ENCODE results near the gene CPEB3. TPM values are rescaled to one million over a fixed set of nuclear protein-coding genes. Genes with fewer than 3 reads are reported as not detected.
A peak's percentile ranks its signal among the peaks of the same experiment; 100 is the strongest.
"Not testable (repeated sequence)": the region's sequence is repeated elsewhere in the genome, so short reads cannot be mapped to it uniquely, and the experiment has no call there.

Gene CPEB3
- 1 to 10 TPM; 2.4 to 4.2 (median 3.5) TPM for polyA plus RNA-seq (ENCODE audit: insufficient read length in 10 of 10)
- long read RNA-seq, donor 1 = 0 reads
- long read RNA-seq, donor 2 = 0 reads
- long read RNA-seq, donor 3 = 0 reads
- long read RNA-seq, donor 4, partial matches to known transcripts = 14 of 27 reads
- long read RNA-seq, donor 4, other reads (novel, unspliced or antisense) = 13 of 27 reads
- long read RNA-seq, donor 5, partial matches to known transcripts = 14 of 14 reads
- long read RNA-seq, donor 5, other reads (novel, unspliced or antisense) = 0 of 14 reads
- long read RNA-seq, donor 6 = 0 reads
- long read RNA-seq, donor 7 = 0 reads
- long read RNA-seq, donor 8, partial matches to known transcripts = 18 of 18 reads
- long read RNA-seq, donor 8, other reads (novel, unspliced or antisense) = 0 of 18 reads
- long read RNA-seq, donor 9 = 0 reads

- peak; percentile 94 to 98 (median 94) for DNase-seq
These were observed at the start of gene CPEB3, which contains the start of gene MARCHF5 for GRCh38 chr10:92290837-92291615. TSS of gene CPEB3 (minus strand) at chr10:92291078. CDS start at chr10:92240350, 50,728 bp downstream. TSS of gene MARCHF5 (plus strand) at chr10:92291167. CDS start at chr10:92291495, 328 bp downstream.

GRCh38 chr10:92329927-92330326 is 39.0 kb upstream of the CPEB3 start:
- not testable (repeated sequence) for DNase-seq

GRCh38 chr10:92328993-92329392 is 38.1 kb upstream of the CPEB3 start:
- DNase-seq = no peak

- no peak for DNase-seq
These were observed 36.9 kb upstream of the CPEB3 start for GRCh38 chr10:92327445-92328433.

GRCh38 chr10:92323079-92323478 is 32.2 kb upstream of the CPEB3 start:
- no peak for DNase-seq

GRCh38 chr10:92316610-92317009 is 25.7 kb upstream of the CPEB3 start:
- DNase-seq = no peak

- DNase-seq = no peak
These were observed 22.9 kb upstream of the CPEB3 start for GRCh38 chr10:92313750-92314149.

- DNase-seq = no peak
These were observed 18.4 kb upstream of the CPEB3 start for GRCh38 chr10:92309272-92309671.

GRCh38 chr10:92305133-92306072 is 14.5 kb upstream of the CPEB3 start:
- DNase-seq = no peak

- DNase-seq = no peak
These were observed 13.2 kb upstream of the CPEB3 start for GRCh38 chr10:92304061-92304460.

- DNase-seq = no peak
These were observed 12.2 kb upstream of the CPEB3 start for GRCh38 chr10:92303096-92303495.

- no peak for DNase-seq
These were observed 7.6 kb upstream of the CPEB3 start for GRCh38 chr10:92298487-92298886.

- DNase-seq = peak; percentile 32 to 73 (median 51)
These were observed 1.3 kb upstream of the CPEB3 start for GRCh38 chr10:92291921-92292845.

GRCh38 chr10:92291616-92291865 is 663 bp upstream of the CPEB3 start:
- no peak for DNase-seq

GRCh38 chr10:92290076-92290836 is 622 bp downstream of the CPEB3 start:
- DNase-seq = peak in 2 of 3 donors; percentile 53 to 80

- DNase-seq = no peak
These were observed 6.7 kb downstream of the CPEB3 start for GRCh38 chr10:92284112-92284704.

- DNase-seq = peak in 2 of 3 donors; percentile 17 to 36
These were observed 11.7 kb downstream of the CPEB3 start for GRCh38 chr10:92278996-92279696.

- DNase-seq = no peak
These were observed 16.8 kb downstream of the CPEB3 start for GRCh38 chr10:92274071-92274470.
